Measurements from ENCODE around the gene MAP3K14.
"Not testable (repeated sequence)": the region's sequence is repeated elsewhere in the genome, so short reads cannot be mapped to it uniquely, and the experiment has no call there.

The MAP3K14 gene

DNA sequence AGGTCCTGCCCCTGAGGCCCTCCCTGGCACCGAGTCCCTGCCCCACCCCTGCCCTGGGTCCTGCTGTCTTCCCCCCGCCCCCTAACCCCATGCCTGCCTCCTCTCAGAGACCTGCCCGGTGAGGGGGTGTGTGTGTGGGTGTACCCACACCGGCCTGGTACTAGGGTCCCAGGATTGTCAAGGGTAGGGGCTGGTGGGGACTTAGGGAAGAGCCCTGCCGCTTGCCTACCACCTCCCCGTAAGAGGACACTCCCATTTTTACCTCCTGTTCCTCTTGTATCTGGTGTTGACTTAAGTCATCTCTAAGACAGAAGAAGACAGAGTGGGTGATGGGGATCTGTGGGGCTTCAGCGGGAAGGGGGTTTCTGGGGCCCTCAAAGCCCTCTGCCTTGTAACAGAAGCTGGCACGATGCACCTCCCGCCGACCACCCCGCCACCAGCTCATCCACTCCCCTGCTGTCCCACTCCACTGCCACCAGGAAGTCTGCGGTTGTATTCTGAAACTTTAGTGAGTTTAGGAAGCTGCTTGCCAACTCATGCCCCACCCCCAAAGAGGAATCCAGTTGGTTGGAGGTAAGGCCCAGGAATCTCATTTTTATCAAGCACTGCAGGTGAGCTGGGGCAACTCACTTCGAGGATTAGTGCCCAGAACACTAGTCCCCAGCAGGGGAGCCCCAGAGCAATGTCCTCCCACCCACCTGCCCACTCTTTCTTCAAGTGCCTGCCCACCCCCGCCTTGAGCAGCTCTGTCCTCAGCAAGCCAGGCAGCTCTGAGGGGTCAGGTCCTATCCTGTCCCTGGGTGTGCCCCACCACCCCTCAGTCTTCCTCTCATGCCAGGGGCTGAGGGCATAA is 60.5 kb downstream of the MAP3K14 start:
- TF ChIP-seq, protein P1, sequence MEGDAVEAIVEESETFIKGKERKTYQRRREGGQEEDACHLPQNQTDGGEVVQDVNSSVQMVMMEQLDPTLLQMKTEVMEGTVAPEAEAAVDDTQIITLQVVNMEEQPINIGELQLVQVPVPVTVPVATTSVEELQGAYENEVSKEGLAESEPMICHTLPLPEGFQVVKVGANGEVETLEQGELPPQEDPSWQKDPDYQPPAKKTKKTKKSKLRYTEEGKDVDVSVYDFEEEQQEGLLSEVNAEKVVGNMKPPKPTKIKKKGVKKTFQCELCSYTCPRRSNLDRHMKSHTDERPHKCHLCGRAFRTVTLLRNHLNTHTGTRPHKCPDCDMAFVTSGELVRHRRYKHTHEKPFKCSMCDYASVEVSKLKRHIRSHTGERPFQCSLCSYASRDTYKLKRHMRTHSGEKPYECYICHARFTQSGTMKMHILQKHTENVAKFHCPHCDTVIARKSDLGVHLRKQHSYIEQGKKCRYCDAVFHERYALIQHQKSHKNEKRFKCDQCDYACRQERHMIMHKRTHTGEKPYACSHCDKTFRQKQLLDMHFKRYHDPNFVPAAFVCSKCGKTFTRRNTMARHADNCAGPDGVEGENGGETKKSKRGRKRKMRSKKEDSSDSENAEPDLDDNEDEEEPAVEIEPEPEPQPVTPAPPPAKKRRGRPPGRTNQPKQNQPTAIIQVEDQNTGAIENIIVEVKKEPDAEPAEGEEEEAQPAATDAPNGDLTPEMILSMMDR (conservative IDR thresholded peaks at IDR 0.05; ENCODE audit: low read depth, low read length) = peak; percentile 22
- no peak for DNase-seq (ENCODE audit: low read depth)
- H3K4me3 ChIP-seq (ENCODE audit: low read length) = no peak overlapping the region

DNA sequence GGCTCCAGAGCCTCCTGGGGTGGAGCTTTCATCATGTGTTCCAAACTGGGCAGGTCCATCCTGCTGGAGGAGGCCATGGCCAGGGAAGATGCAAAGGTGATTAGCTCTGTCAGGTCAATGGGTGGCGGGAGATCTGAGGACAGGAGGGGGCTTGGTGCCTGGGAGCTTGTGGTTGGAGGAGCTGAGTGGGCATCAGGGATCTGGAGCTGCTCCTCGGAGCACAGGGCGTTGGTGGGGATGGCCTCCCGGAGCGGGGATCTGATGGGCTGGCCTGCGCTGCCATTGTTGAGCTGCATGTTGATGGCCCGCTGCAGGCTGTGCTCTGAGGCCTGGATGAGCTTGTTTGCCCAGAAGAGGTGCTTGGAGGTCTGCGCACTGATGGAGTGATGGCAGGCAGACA is 61.5 kb downstream of the MAP3K14 start:
- TF ChIP-seq, protein P1 (conservative IDR thresholded peaks at IDR 0.05; ENCODE audit: low read depth, low read length) = no peak
- DNase-seq (ENCODE audit: low read depth) = no peak
- H3K4me3 ChIP-seq (ENCODE audit: low read length) = no peak overlapping the region

DNA sequence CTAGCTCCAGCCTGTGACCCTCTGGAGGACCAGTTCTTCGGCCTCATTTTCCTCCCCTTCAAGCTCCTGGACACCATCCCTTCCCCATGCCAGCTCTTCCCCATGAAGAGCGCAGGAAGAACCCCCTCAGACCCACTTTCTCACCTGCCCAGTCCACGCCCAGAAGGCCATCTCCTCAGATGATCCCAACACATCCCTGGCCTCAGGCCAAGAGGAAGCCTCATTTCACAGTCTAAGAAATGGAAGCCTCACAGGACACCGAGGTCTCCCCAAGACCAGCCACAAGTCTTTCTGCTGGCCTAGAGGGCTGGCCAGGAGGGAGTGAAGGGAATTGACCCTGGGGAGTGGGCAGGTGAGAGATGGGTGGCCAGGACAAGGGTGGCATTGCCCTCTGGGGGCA is 62.9 kb downstream of the MAP3K14 start:
- TF ChIP-seq, protein P1 (conservative IDR thresholded peaks at IDR 0.05; ENCODE audit: low read depth, low read length) = no peak
- H3K4me3 ChIP-seq (ENCODE audit: low read length) = no peak overlapping the region
- DNase-seq (ENCODE audit: low read depth) = no peak

DNA sequence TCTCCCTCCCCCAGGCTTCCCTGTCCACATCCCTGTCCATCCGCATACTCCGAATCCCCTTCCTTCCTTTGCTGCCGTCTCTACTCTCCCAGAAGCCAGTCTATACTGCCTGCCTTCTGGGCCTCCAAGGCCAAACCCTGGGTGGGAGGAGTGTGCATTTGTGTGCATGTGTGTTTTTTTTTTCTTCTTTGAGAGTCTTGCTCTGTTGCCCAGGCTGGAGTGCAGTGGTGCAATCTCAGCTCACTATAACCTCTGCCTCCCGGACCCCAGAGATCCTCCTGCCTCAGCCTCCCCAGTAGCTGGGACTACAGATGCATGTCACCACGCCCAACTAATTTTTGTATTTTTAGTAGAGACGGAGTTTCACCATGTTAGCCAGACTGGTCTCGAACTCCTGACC is 63.6 kb downstream of the MAP3K14 start:
- not testable (repeated sequence) for DNase-seq (ENCODE audit: low read depth); H3K4me3 ChIP-seq (ENCODE audit: low read length)

DNA sequence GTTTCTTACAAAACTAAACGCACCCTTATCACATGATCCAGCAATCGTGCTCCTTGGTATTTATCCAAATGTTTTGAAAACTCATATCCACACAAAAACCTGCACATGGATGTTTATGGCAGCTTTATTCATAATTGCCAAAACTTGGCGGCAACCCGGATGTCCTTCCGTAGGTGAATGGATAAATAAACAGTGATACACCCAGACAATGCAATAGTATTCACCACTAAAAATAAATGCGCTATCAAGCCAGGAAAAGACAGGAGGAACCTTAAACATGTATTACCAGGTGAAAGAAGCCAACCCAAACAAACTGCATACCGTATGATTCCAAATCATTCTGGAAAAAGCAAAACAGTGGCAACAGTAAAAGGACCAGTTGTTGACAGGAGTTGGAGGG is 64.9 kb downstream of the MAP3K14 start:
- TF ChIP-seq, protein P1 (conservative IDR thresholded peaks at IDR 0.05; ENCODE audit: low read depth, low read length) = no peak
- H3K4me3 ChIP-seq (ENCODE audit: low read length) = no peak overlapping the region
- no peak for DNase-seq (ENCODE audit: low read depth)

DNA sequence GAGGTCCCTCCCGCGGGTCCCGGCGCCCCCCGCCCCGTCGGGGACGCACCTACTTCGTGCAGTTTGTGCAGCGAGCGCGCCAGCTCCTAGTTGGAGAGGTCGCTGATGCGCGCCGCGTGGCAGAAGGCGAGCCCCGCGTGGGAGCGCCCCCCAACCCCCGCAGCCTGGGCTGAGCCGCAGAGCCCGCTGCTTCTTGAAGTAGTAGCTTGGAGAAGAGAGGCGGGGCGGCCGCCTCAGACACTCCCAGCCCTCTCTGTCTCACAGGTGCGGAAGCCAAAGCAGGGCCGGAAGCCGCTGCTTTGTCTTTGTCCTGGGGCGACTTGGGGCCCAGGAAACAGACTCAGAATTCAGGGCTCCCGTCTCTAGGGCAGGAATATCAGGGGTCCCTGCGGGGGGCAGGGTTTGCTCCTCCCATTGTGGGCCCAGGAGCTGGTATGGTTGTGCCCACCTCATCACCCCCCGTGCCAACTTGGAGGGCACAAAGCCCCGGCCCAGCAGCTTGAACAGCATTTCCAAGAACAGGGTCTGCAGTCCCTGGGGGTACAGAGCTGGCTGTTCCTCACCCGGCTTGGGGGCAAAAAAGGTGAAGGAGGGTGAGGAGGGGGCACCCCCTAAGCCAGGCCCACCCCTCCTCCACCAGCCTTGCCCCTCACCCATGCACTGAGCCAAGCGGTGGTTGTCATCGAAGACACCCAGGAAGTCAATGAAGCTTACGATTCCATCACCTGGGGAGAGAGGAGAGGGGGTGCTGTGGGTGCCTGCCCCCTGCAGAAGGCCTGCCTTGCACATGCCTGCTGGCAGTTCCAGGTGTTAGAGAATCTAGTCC is 68.5 kb downstream of the MAP3K14 start:
- TF ChIP-seq, protein P1 (conservative IDR thresholded peaks at IDR 0.05; ENCODE audit: low read depth, low read length) = no peak
- H3K4me3 ChIP-seq (ENCODE audit: low read length) = peak overlapping the region; percentile 62

DNA sequence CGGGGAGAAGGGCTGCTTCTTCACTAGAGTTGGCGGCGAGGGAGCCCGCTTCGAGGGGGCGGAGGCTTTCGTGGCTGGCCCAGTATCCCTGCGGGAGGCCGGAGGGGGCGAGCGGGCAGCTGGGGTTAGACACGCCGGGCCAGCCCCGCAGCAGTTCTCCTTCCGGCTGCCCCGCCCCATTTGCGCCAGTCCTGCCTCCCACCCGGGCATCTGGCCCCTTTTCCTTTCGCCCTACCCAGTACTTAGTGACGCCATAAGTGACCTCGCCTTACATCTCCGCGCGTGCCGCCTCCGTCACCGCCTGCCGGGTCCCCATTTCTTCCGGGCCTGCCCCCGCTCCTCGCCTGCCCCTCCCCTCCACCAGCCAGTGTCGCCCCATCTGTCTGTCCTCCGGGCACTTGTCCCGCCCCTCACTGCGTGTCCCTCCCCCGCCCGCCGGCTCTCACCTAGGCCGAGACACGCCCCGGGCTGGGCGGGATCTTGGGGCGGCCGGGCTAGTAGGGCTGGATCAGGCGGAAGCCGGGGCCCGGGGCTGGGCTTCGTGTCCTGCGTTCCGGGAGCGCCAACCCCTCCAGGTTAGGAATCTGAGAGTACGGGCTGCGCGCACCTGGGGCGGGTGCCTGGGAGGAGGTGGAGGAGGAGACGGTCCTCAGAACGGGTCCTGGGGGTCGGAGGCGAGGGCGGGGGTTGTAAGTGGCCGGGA is 69.2 kb downstream of the MAP3K14 start:
- DNase-seq (ENCODE audit: low read depth) = peak; percentile 39
- TF ChIP-seq, protein P1 (conservative IDR thresholded peaks at IDR 0.05; ENCODE audit: low read depth, low read length) = no peak
- peak overlapping the region; percentile 62 for H3K4me3 ChIP-seq (ENCODE audit: low read length)

More for the DNA sequence above, 68.5 kb downstream of the MAP3K14 start:
- DNase-seq (ENCODE audit: low read depth) = no peak

Measured in retinal pigment epithelial cell (primary cell).